GM21529 (cell line): ENCODE results near the gene PSG6.
"Not testable (repeated sequence)": the region's sequence is repeated elsewhere in the genome, so short reads cannot be mapped to it uniquely, and the experiment has no call there.

Source experiments
- ATAC-seq: cut with Tn5 transposase; IDR thresholded peaks from one replicate; pipeline ENCODE4 v1.9.1; 2021; ENCODE audit not compliant: unreplicated experiment

The PSG6 gene

GRCh38 chr19:42911731-42912130 is 6.0 kb downstream of the PSG6 start:
- ATAC-seq = not testable (repeated sequence)

- ATAC-seq = not testable (repeated sequence)
These were observed 11.5 kb downstream of the PSG6 start for GRCh38 chr19:42906162-42906561.

- ATAC-seq = not testable (repeated sequence)
These were observed 17.1 kb downstream of the PSG6 start for GRCh38 chr19:42900561-42900960.

- not testable (repeated sequence) for ATAC-seq
These were observed 18.0 kb downstream of the PSG6 start for GRCh38 chr19:42899674-42900073.

DNA sequence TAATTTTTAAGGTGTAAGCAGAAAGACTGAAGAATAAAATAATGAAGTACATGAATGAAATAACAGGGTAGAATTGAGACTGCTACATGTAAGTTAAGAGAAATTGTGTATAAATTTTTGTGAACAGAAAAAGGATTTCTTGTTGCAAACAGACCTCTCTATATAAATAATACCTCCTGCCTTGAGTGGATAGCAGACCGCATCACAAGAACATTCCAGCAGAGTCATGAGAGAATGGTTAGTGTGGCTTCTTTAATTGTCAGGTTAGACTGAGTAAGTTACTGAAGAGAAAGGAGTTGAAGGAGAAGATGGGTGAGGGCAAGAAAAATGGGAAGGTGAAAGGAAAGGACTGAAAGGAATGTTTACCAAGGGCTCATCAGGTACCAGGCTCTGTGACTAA is 18.6 kb downstream of the PSG6 start:
- ATAC-seq = not testable (repeated sequence)

GRCh38 chr19:42898656-42899055 is 19.0 kb downstream of the PSG6 start:
- not testable (repeated sequence) for ATAC-seq

DNA sequence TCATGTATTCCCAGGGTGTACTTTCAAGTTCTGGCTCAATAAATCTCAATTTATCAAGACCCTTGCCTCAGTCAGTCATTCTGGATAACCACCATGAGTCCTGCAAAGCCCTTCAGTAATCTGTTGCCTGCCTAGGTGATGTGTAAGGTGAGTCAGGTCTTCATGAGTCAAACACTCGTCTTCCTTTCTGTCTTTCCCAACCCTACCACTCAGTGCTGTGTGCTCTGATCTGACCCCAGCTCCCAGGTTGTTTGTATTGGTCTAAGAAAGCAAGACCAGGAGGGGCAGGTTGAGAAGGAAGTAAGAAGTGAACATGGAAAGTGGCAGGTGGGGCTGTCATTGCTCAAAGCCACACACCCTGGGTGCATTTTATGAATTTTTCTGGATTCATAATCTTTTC is 20.0 kb downstream of the PSG6 start:
- not testable (repeated sequence) for ATAC-seq

DNA sequence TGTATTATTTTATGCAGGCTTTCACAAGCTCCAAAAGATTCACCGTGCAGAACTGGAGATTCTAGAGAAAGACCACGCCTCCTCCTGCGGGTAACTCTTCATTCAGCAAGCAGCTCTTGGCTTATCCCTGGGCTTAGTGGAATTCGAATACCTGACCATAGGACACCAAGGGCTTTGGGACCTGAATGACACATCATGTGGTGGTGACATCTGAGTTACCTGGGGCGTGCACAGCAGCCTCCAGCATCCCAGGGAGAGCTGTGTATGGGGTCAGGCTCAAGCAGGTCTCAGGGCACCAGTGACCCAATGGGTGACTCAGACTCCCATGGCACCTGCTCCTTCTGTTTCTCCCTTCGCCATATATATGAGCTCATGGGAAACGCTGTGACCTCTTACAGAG is 27.2 kb downstream of the PSG6 start:
- ATAC-seq = not testable (repeated sequence)

GRCh38 chr19:42887876-42888445 is 29.7 kb downstream of the PSG6 start:
- not testable (repeated sequence) for ATAC-seq

- ATAC-seq = not testable (repeated sequence)
These were observed 35.0 kb downstream of the PSG6 start for GRCh38 chr19:42882730-42883129.

GRCh38 chr19:42882010-42882409 is 35.7 kb downstream of the PSG6 start:
- ATAC-seq = not testable (repeated sequence)

GRCh38 chr19:42881279-42881678 is 36.4 kb downstream of the PSG6 start:
- not testable (repeated sequence) for ATAC-seq

DNA sequence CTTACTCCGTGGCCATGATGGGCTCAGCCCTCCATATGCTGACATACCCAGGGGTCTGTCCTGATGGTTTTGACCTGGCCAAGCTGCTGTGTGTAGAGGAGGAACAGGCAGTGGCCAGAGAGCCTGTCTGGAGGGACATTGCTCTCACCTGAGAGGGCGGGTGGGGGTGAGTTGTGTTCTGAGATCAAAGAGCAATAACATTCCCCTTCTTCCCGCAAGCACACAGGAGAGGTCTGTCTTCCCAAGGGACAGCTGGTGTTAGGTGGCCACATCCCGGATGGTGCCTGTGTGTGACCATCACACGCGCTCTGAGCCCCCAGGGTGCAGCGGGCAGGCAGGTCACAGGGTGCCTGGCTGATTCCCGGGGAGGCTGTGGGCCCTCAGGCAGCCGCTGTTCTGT is 37.1 kb downstream of the PSG6 start:
- not testable (repeated sequence) for ATAC-seq

- ATAC-seq = no peak
These were observed 38.1 kb downstream of the PSG6 start, which contains the start of gene PSG1 for GRCh38 chr19:42879613-42880012. TSS of gene PSG1 (minus strand) at chr19:42879713. CDS start at chr19:42879581, 132 bp downstream.

DNA sequence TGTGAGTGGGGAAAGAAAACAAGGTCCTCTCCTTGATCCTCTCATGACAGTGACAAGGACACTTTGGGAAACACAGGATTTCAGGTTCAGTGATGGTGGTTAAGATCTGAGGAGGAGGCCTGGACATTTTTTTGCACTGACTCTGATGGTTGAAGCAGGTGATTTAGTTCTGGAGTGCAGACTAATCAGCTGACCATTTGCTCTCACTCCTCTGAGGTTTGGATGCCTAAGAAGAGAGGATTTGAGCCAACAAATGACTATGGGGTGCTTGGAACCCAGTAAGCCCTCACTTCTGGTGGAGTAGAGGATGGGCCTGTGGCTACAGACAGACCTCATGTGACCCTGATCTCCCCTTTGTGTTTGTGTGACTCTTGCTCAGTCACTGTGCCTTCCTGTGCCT is 41.1 kb downstream of the PSG6 start:
- not testable (repeated sequence) for ATAC-seq

DNA sequence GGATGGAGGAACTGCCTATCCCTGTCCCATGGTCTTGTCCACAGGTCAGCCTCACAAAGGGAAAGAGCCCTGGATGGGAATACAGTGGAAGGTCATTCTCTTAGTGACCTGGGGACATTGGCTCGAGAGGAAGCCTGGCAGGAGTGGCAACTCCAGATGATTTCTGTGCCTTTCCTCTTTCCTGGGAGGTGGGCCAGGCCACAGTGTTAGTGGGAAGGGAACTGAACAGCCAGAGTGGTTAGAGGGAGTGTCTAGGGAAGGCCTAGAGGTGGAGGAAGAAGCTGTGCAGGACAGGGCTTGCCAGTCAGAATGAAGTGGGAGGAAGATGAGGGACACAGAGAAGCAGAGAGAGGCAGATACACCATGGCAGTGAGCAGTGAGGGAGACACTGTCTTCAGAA is 41.8 kb downstream of the PSG6 start:
- ATAC-seq = not testable (repeated sequence)

- not testable (repeated sequence) for ATAC-seq
These were observed 42.5 kb downstream of the PSG6 start for GRCh38 chr19:42874901-42875813.

DNA sequence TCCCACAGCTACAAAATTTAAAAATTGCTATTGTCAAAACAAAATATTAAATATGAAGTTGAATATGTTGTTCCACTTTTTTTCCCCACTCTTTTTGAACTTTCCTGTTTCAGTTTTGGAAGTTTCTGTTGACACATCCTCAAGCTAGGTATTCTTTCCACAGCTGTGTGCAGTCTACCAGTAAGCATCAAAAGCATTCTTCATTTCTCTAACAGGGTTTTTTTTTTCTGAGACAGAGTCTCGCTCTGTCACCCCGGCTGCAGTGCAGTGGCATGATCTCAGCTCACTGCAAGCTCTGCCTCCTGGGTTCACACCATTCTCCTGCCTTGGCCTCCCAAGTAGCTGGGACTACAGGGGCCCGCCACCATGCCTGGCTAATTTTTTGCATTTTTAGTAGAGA is 43.6 kb downstream of the PSG6 start:
- ATAC-seq = not testable (repeated sequence)

DNA sequence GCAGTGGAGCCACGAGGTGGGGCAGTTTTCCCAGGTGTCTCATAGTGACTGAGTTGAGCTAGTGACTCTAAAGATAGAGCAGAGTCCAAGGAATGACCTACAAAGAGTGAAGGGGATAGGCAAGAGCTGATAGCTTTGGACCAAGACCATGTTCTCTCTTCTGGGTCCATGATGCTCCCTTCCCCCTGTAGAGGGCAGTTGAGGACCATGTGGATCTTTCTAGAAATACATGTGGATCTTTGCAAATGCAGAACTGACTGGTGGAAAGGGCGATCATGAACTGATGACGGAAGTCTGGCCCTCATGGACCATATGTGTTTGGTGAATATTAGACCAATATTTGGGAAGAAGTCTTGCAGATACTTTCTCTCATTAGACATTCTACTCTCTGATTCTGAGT is 45.1 kb downstream of the PSG6 start:
- ATAC-seq = no peak

- ATAC-seq = no peak
These were observed 60.2 kb downstream of the PSG6 start for GRCh38 chr19:42857544-42857867.

- ATAC-seq = not testable (repeated sequence)
These were observed 60.7 kb downstream of the PSG6 start for GRCh38 chr19:42856866-42857543.

DNA sequence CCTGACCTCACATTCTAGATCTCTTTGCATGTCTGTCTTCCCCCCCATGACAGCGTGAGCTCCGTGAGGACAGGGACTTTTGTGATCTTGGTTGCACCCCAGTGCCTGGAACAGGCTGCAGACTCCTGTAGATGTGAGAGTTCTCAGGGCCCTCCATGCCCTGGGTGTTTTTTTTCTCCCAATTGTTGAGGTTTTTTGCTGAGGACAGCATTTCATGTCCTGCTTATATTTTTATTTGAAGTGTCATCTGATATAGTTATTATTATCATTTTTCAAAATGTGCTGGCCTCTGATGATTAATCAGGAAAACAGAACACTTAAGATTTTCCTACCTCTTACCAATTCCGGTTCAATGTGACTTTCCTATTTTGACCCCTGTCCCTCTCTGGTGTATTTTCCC is 62.9 kb downstream of the PSG6 start:
- not testable (repeated sequence) for ATAC-seq
